GM18867 (cell line): ENCODE results near the gene MEIS2.

Experiments
- ATAC-seq: cut with Tn5 transposase; IDR thresholded peaks from one replicate; pipeline ENCODE4 v1.9.1; 2021; ENCODE audit warnings: mild to moderate bottlenecking, moderate library complexity; ENCODE audit not compliant: unreplicated experiment

Gene MEIS2

GRCh38 chr15:36841193-36841592, 259.2 kb downstream of the MEIS2 start:
- ATAC-seq = no peak
